Activated CD8-positive, alpha-beta memory T cell treated with anti-CD3 and anti-CD28 coated beads, Interleukin-2, amount 50 U/mL, for 1 hour (primary cell): ENCODE results near the gene RYR1.
"Not testable (repeated sequence)": the region's sequence is repeated elsewhere in the genome, so short reads cannot be mapped to it uniquely, and the experiment has no call there.

ENCODE experiments used
- DNase-seq: peaks from one replicate; pipeline ENCODE4 v3.0.0-alpha.2; 2020; ENCODE audit errors: extremely low read depth

The RYR1 gene

DNA sequence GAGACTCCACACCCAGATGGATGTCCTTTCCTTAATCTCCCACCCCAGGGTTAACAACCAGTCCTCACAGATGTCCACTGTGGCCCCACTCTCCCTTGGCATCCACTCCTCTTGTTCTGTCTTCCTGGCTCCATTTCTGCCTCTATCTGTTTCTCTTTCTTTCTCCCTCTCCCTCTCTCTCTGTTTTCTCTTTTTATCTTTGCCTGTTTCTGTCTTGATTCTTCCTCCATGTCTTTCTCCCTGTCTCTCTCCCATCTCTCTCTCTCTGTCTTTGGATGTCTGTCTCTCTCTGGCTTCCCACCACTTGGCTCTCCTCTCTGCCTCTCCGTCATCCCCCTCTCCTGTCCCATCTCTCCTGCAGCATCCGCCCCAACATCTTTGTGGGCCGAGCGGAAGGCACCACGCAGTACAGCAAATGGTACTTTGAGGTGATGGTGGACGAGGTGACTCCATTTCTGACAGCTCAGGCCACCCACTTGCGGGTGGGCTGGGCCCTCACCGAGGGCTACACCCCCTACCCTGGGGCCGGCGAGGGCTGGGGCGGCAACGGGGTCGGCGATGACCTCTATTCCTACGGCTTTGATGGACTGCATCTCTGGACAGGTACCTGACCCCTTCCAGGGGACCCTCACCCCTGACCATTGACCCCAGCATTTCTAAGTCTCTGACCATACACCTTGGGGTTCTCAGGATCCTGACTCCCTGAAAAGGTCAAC lies 24.4 kb downstream of the RYR1 start:
- DNase-seq: no peak

DNA sequence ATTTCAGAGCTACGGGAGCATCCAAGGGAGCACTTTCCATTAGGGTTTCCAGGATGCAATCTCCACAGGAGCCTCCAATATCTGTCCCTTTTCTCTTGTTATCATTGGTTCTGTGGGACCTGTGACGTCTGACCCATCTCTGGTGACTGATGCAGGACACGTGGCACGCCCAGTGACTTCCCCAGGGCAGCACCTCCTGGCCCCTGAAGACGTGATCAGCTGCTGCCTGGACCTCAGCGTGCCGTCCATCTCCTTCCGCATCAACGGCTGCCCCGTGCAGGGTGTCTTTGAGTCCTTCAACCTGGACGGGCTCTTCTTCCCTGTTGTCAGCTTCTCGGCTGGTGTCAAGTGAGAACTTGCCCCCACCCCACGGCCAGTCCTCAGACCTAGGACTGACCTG lies 25.5 kb downstream of the RYR1 start:
- no peak for DNase-seq

DNA sequence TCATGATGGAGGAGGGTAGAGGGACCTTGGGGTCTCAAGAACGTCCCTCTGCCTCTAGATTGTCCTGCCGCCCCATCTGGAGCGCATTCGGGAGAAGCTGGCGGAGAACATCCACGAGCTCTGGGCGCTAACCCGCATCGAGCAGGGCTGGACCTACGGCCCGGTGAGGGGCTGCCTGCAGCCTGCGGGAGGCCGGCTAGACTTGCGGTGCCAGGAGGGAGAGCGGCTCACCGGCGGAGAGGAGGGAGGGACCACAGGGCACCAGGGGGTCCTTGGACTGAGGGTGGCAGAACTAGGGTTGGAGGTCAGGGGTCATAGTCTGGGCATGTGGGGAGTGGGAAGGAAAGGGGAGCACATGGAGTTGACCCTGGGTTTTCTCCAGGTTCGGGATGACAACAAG lies 29.9 kb downstream of the RYR1 start:
- DNase-seq: no peak

DNA sequence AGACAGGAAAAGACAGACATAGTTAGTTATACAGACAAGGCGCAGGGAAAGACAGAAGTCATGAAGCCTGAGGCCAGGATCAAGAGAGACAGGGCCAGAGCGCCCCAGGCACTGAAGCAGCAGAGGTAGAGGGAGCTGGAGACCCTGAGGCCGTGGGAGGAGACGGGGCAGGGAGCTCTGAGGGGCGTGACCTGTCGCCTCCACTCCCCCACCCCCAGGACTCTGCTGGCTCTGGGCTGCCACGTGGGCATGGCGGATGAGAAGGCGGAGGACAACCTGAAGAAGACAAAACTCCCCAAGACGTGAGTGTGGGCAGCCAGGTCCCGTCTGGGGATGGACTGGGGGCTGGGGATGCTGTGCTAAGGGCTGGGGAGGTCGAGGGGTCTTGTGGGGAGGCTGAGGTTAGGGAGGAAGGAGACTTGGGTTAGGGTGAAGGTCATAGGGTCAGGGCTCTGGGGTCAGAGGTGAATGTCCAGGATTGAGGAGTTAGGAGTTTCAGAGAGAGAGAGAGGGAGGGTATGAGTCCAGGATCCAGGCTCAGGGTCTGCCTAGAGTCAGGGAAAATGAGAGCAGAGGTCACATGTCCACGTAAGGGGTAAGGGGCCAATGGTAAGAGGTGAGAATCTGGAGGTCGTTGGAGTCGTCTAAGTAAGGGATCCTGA lies 31.1 kb downstream of the RYR1 start:
- DNase-seq: no peak

DNA sequence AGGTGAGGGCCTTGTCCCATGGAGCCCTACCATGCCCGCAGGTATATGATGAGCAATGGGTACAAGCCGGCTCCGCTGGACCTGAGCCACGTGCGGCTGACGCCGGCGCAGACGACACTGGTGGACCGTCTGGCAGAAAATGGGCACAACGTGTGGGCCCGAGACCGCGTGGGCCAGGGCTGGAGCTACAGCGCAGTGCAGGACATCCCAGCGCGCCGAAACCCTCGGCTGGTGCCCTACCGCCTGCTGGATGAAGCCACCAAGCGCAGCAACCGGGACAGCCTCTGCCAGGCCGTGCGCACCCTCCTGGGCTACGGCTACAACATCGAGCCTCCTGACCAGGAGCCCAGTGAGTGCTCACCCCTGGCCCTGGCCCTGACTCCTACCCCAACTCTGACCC lies 32.6 kb downstream of the RYR1 start:
- no peak for DNase-seq

DNA sequence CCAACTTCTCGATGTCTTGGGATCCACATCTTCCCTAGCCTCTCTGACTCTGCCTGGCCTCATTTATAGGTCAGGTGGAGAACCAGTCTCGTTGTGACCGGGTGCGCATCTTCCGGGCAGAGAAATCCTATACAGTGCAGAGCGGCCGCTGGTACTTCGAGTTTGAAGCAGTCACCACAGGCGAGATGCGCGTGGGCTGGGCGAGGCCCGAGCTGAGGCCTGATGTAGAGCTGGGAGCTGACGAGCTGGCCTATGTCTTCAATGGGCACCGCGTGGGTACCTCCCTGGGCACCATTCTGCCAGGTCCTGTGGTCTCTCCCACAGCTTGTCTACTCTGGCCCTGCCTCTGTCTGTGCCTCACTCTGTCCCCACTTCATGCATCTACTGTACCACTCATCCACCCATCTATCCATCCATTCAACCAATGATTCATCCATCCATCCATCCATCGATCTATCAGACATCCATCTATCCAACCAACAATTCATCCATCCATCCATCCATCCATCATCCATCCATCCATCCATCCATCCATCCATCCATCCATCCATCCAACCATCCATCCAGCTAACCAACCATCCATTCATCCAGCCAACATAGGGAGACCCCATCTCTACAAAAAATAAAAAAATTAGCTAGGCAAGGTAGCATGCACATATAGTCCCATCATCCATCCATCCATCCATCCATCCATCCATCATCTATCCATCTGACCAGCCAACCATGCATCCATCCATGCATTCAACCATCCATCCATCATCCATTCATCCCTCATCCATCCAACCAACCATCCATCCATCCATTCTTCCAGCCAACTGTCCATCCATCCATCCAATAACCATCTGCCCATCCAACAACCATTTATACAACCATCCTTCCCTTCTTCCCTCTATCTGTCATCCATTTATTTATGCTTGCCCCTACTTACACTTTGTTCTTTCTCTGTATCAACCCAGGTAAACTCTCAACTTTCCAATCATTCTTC lies 34.3 kb downstream of the RYR1 start:
- no peak for DNase-seq

DNA sequence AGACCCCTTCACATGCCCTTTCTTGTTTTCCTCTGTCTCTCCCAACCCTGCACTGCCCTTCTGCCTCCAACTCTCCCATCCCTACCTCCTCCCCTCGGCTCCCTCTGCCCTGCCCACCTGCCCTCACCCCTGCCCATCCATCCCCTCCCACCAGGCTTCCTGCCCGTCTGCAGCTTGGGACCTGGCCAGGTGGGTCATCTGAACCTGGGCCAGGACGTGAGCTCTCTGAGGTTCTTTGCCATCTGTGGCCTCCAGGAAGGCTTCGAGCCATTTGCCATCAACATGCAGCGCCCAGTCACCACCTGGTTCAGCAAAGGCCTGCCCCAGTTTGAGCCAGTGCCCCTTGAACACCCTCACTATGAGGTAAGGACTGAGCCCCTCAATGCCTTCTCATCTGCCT lies 35.7 kb downstream of the RYR1 start:
- DNase-seq: no peak

DNA sequence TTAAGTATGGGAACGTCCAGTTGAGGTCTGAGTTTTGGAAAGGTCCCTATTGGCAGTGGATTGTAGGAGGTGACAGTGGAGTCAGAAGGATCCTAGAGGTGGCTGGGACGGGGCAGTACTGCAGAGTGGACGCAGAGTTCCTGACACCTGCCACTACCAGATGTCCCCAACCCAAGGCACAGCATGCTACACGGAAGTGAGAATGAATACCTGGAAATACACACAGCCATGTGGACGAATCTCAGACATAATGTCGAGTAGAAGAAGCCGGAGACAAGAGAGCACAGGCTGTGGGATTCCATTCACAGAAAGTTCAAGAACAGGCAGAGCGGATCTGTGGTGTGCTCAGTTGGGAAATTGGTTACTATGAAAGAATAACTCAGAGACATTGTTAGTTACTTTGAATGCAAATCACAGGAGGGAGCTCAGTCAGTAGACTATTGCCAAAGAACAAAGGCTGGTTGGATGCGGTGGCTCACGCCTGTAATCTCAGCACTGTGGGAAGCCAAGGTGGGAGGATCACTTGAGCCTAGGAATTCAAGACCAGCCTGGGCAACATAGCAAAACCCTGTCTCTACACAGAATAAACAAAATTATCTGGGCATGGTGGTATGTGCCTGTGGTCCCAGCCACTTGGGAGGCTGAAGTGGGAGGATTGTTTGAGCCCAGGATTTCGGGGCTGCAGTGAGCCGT lies 37.4 kb downstream of the RYR1 start:
- DNase-seq: no peak

DNA sequence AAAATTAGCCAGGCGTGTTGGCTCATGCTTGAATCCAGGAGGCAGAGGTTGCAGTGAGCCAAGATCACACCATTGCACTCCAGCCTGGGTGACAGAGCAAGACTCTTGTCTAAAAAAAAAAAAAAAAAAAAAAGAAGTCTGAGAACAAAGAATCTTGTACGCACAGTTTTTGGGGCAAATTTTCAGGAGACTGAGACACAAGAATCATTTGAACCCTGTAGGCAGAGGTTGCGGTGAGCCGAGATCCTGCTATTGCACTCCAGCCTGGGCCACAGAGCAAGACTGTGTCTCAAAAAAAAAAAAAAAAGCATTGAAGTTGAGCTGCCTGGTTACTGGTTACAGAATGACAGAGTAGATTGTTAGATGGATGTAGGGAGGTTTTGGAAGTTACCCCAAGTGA lies 39.2 kb downstream of the RYR1 start:
- not testable (repeated sequence) for DNase-seq

DNA sequence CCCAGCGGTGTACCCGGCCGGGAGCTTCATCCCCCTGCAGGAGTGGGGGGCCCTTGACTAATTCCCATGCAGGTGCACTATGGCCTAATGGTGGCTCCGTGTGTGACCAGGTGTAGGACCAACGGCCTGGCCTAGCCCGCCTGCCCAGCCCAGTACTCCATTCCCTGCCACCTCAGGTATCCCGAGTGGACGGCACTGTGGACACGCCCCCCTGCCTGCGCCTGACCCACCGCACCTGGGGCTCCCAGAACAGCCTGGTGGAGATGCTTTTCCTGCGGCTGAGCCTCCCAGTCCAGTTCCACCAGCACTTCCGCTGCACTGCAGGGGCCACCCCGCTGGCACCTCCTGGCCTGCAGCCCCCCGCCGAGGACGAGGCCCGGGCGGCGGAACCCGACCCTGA lies 39.7 kb downstream of the RYR1 start:
- no peak for DNase-seq

DNA sequence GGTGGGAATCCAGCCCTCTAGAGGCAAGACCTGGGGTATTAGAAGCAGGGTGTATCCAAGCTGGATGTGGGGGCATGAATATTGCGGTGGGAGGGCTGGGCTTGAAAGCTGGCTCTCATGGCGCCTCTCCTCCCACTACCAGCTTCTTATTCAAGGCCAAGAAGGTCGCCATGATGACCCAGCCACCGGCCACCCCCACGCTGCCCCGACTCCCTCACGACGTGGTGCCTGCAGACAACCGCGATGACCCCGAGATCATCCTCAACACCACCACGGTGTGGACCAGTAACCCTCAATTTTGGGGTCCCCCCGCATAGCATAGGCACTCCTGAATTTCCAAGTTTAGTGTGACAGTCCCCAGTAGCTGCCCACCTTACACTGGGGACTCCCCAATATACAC lies 41.7 kb downstream of the RYR1 start:
- DNase-seq: no peak

DNA sequence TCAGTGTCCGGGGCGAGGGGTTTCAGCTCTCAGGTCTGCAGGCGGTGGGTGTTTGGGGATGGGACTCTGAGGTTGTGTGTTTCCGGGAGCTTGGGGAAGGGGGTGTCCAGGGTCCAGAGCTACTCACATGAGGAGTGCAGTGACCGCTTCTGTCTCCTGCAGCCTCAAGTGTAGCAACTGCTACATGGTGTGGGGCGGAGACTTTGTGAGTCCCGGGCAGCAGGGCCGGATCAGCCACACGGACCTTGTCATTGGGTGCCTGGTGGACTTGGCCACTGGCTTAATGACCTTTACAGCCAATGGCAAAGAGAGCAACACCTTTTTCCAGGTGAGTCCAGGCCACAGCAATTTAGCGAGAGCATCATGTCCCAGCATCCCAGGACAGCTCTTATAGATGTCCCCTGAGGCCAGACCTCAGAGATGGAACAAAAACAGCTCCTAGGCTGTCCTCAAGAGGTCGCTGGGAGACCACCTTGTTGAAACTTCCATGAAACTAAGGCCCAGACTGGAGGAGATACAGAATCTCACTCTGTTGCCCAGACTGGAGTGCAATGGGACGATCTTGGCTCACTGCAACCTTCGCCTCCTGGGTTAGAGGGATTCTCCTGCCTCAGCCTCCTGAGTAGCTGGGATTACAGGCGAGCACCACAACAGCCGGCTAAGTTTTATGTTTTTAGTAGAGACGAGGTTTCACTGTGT lies 44.9 kb downstream of the RYR1 start:
- no peak for DNase-seq

DNA sequence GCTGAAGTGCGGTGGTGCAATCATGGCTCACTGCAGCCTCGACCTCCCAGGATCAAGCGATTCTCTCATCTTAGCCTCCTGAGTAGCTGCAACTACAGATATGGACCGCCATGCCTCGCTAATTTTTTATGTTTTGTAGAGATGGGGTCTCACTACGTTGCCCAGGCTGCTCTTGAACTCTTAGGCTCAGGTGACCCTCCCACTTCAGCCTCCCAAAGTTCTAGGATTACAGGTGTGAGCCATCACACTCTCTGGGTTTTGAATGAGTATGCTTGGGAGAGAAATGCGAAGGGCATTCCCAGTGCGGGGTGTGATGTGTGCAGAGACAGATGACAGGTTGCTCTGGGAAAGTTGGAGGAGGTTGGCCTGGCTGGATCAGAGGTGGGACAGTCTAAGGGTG lies 49.0 kb downstream of the RYR1 start:
- DNase-seq: no peak

DNA sequence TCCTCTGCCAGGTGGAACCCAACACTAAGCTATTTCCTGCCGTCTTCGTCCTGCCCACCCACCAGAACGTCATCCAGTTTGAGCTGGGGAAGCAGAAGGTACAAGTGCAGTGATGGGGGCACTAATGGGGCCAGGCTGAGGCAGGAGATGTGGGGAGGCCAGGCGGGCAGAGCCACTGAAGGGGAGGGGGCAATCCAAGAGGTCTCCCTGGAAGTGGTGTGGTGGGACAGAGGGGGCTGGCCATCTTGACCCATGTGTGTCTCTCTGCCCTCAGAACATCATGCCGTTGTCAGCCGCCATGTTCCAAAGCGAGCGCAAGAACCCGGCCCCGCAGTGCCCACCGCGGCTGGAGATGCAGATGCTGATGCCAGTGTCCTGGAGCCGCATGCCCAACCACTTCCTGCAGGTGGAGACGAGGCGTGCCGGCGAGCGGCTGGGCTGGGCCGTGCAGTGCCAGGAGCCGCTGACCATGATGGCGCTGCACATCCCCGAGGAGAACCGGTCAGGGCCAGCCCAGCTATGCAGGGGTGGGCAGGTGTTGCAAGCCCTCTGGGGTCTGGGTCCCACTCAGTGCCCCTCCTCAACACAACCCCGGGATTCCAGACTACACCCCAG lies 49.6 kb downstream of the RYR1 start:
- DNase-seq: no peak

DNA sequence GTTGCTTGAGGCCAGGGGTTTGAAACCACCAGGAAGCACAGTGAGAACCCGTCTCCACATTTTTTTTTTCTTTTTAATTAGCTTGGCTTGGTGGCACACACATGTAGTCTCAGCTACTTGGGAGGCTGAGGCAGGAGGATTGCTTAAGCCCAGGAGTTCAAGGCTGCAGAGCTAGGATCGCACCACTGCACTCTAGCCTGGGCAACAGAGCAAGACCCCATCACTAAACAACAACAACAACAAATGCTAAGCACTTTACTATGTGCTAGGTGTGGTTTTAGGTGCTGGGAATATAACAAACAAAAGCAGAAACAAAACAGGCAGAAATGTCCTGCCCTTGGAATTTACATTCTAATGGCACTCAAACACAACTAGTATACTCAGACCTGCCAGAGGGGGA lies 51.3 kb downstream of the RYR1 start:
- DNase-seq: no peak

DNA sequence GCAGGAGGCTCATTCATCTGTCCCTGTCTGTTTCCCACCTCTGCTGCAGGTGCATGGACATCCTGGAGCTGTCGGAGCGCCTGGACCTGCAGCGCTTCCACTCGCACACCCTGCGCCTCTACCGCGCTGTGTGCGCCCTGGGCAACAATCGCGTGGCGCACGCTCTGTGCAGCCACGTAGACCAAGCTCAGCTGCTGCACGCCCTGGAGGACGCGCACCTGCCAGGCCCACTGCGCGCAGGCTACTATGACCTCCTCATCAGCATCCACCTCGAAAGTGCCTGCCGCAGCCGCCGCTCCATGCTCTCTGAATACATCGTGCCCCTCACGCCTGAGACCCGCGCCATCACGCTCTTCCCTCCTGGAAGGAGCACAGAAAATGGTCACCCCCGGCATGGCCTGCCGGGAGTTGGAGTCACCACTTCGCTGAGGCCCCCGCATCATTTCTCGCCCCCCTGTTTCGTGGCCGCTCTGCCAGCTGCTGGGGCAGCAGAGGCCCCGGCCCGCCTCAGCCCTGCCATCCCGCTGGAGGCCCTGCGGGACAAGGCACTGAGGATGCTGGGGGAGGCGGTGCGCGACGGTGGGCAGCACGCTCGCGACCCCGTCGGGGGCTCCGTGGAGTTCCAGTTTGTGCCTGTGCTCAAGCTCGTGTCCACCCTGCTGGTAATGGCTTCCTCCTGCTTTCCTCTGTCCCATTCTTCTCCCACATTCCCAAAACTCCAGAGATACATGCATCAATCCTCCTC lies 52.2 kb downstream of the RYR1 start:
- DNase-seq: no peak

DNA sequence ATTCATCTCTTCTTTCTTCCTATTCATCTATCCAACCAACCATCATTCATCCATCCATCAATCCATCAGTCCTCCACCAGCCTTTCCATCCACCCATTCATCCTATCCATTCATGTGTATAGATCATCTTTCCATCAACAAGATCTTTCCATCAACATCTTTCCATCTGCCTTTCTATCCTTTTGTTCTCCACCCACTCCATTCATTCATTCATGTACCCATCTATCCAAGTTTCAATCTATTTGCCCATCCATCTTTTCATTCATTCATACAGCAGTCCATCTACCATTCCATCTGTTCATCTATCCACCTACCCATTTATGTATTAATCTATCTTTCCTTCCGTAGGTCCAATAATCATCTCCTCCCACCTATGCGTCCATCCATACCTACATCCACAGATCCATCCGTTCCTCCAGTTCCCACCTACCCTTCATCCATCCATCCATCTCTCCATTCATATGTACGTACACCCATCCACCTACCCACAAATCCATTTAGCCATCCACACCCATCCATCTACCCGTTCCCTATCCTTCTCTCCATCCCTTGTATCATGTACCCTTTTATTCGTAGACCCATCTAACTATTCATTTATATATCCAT lies 53.3 kb downstream of the RYR1 start:
- no peak for DNase-seq

DNA sequence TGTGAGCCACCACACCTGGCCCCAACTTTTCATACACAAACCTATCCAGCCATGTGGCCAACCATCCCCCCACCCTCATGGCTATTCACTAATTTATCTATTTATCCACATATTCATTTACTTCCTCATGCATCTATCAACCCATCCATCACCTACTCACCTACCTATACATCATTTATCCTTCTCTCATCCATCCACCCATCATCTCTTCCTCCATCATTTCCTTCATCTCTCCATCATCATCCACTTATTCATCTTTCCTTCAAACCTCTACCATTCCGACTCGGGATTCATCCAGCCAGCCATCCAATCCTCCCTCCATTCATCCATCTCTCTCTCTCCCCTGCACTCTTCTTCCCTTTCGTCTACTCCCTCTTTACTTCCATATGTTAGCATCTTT lies 54.6 kb downstream of the RYR1 start:
- DNase-seq: no peak

DNA sequence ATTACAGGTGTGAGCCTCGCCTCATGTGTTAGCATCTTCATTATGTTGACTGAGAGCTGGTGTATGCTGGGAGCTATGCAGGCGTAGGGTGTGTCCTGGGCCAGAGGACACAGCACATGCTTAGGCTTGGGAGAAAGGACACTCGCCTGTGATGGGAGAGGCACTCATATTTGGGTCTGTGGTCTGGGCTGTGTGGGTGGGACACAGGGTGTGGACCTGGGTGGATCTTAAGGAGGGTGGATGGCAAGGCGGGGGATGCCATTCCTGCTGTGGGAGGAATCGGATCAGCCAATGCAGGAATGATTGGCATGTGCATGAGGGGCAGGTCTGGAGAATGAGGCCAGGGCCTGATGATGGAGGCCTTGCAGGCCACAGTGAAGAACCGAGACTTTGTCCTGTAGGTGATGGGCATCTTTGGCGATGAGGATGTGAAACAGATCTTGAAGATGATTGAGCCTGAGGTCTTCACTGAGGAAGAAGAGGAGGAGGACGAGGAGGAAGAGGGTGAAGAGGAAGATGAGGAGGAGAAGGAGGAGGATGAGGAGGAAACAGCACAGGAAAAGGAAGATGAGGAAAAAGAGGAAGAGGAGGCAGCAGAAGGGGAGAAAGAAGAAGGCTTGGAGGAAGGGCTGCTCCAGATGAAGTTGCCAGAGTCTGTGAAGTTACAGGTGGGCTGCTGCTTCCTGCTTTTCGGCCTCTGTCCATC lies 55.4 kb downstream of the RYR1 start:
- DNase-seq: no peak
